ENCODE data around the gene VPS51. TPM values are rescaled to one million over a fixed set of nuclear protein-coding genes. Genes with fewer than 3 reads are reported as not detected.

Gene VPS51
- total and polyA plus RNA-seq, 2 of the 13 experiments (the other 11 are each of a cell fraction or from before 2014, with no cell fraction given) = 76.3 to 90.6 TPM

DNA sequence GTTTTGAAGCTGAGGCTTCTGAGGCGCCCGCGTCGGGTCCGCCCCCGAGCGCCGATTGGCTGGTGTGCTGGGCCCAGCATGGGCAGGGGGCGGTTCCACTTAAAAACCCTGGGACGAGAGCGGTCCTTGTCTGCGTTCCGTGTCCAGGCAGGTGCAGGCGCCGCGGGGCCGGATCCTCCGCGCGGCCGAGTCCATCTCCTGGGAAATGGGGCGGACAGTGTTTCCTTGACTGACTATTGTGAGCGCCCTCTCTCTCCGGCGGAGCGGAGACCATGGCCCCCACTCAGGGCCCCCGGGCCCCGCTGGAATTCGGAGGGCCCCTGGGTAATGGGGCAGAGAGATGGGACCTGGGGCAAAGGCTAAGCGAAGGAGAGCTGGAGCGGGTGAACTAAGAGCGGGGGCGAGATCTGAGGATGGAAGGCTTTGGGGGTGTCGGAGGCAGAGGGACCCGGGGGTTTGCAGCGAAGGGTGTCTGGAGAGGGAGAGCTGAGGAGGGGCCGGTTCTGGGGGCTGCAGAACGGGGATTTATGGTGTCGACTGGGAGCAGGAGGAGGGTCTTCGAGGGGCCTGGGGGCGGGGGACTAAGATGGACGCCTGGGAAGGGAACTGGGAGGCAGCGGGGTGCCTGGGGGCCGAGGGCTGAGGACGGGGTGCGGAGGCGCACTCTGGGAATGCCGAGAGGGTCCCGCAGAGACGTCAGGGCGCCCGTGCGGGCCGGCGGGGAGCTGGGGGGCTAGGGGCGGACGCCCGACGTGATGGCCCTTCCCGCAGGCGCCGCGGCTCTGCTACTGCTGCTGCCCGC, 15.9 kb downstream of the VPS51 start, which contains the start of gene TM7SF2 (continued):
- TF ChIP-seq GZF1 (CRISPR knock-in tag; IDR thresholded peaks at IDR 0.05) (no peak), ZNF441 (CRISPR knock-in tag; IDR thresholded peaks at IDR 0.05; ENCODE audit: borderline replicate concordance) (no peak), ZNF550 (CRISPR knock-in tag; IDR thresholded peaks at IDR 0.05; ENCODE audit: borderline replicate concordance) (no peak), ZNF430 (CRISPR knock-in tag; IDR thresholded peaks at IDR 0.05) (peak; percentile 41; the same call in 1 of the 2 replicates), HMGA1 (CRISPR knock-in tag; conservative IDR thresholded peaks at IDR 0.05) (no peak), ZNF816 (CRISPR knock-in tag; IDR thresholded peaks at IDR 0.05; ENCODE audit: borderline replicate concordance) (peak; percentile 32; the same call in 1 of the 2 replicates), ZNF33A (CRISPR knock-in tag; IDR thresholded peaks at IDR 0.05; ENCODE audit: borderline replicate concordance) (no peak; the same call in 1 of the 2 replicates), ZNF652 (CRISPR knock-in tag; IDR thresholded peaks at IDR 0.05; ENCODE audit: borderline replicate concordance, low read depth) (no peak), ZNF17 (CRISPR knock-in tag; IDR thresholded peaks at IDR 0.05) (no peak), FLYWCH1 (CRISPR knock-in tag; IDR thresholded peaks at IDR 0.05) (no peak), ZNF800 (CRISPR knock-in tag; IDR thresholded peaks at IDR 0.05) (0 out of 2 replicates have a peak, but pooled peaks have one; percentile 26), AHDC1 (CRISPR knock-in tag; IDR thresholded peaks at IDR 0.05; ENCODE audit: borderline replicate concordance) (no peak), MXI1 (IDR thresholded peaks at IDR 0.05; ENCODE audit: borderline replicate concordance, low read depth, low read length) (no peak), ZNF569 (CRISPR knock-in tag; IDR thresholded peaks at IDR 0.05; ENCODE audit: borderline replicate concordance) (no peak), MED13 (CRISPR knock-in tag; IDR thresholded peaks at IDR 0.05) (no peak), NR2C2 (CRISPR knock-in tag; IDR thresholded peaks at IDR 0.05; ENCODE audit: borderline replicate concordance) (0 out of 2 replicates have a peak, but pooled peaks have one; percentile 25), NPAS2 (CRISPR knock-in tag; IDR thresholded peaks at IDR 0.05; ENCODE audit: borderline replicate concordance) (no peak), PRPF4 (IDR thresholded peaks at IDR 0.05; ENCODE audit: low read depth, low read length, poor library complexity, severe bottlenecking) (no peak), ZNF337 (CRISPR knock-in tag; IDR thresholded peaks at IDR 0.05; ENCODE audit: borderline replicate concordance, low read depth) (no peak), ZBTB42 (CRISPR knock-in tag; IDR thresholded peaks at IDR 0.05) (no peak)
- TF ChIP-seq, protein P1, sequence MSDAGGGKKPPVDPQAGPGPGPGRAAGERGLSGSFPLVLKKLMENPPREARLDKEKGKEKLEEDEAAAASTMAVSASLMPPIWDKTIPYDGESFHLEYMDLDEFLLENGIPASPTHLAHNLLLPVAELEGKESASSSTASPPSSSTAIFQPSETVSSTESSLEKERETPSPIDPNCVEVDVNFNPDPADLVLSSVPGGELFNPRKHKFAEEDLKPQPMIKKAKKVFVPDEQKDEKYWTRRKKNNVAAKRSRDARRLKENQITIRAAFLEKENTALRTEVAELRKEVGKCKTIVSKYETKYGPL (CRISPR knock-in tag; IDR thresholded peaks at IDR 0.05) = no peak; the same call in 1 of the 2 replicates
